Adrenal gland (tissue), 19 donors: Measurements from ENCODE around the gene GPR52. TPM values are rescaled to one million over a fixed set of nuclear protein-coding genes. Genes with fewer than 3 reads are reported as not detected.

Source experiments
- DNase-seq, 7 donors: peaks; one replicate each; pipeline ENCODE4 v3.0.0-alpha.2; 2019 to 2020
- H3K27ac ChIP-seq, 5 donors: fragments of 200-600 bp; sonication (generic) in 4 of 5; 1 replicate in 3 of 5; 2 replicates in 2 of 5; pipeline versions ENCODE4 v1.5.1 to v1.8.0; 2016 to 2020; ENCODE audit warnings: mild to moderate bottlenecking in 1 of 5
- H3K27me3 ChIP-seq: fragments of 200-600 bp; 2 replicates; pipeline ENCODE4 v1.8.0; 2021
- H3K36me3 ChIP-seq, 2 donors: fragments of 200-600 bp; replicated peaks in 1 of 2; 1 replicate in 1 of 2; 2 replicates in 1 of 2; pipeline versions ENCODE4 v1.5.1 to v1.8.0; 2018 to 2022
- H3K4me1 ChIP-seq, 2 donors: fragments of 200-600 bp; replicated peaks in 1 of 2; 1 replicate in 1 of 2; 2 replicates in 1 of 2; pipeline versions ENCODE4 v1.5.1 to v1.8.0; 2018 to 2021
- H3K4me3 ChIP-seq, 4 donors: fragments of 200-600 bp; sonication (generic) in 3 of 4; one replicate each; pipeline ENCODE4 v1.5.1; 2016 to 2018
- H3K9me3 ChIP-seq, 3 donors: fragments of 200-600 bp; sonication (generic) in 1 of 3; replicated peaks in 1 of 3; 1 replicate in 2 of 3; 2 replicates in 1 of 3; pipeline versions ENCODE4 v1.5.1 to v1.8.0; 2016 to 2021
- POLR2A ChIP-seq, 2 donors: fragments of 450-650 bp; IDR thresholded peaks; one replicate each; pipeline ENCODE4 v1.6.1; 2017; ENCODE audit warnings: antibody characterized with exemption in 2 of 2, mild to moderate bottlenecking in 2 of 2, moderate library complexity in 1 of 2
- WGBS, 4 donors: extraction: QIAGEN DNeasy Blood & Tissue Kit in 2 of 4; methylation state at CpG; one replicate each; pipeline versions ENCODE4 v1.1.5 to v1.1.7; 2013 to 2017; 5-methylcytosine and 5-hydroxymethylcytosine counted together
- intact Hi-C, 2 donors: fragments of 100-400 bp; cut with DNase I; formaldehyde crosslinking; loops; one replicate each; pipeline versions ENCODE4 v1.14.1 to v1.15.0; 2022 to 2023
- long read RNA-seq, 10 donors: library from polyadenylated mRNA in 3 of 10; unstranded in 2 of 10; stranded (forward) in 1 of 10; transcript quantifications; one replicate each; pipeline ENCODE4 v2.0.0 and lab custom pipeline, GENCODE V29; 2021 to 2026
- polyA plus RNA-seq, 3 donors: library from polyadenylated mRNA; stranded (reverse); fragments of 200-250 nt in 2 of 3; fragments of 350-450 nt in 1 of 3; fragmentation: Illumina TruSeq in 1 of 3; extraction: RNeasy Lipid Tissue Mini Kit (QIAGEN cat#74804) in 1 of 3; gene quantifications; one replicate each; pipeline ENCODE4 v1.2.3, GENCODE V29; 2013 to 2014
- total RNA-seq, 9 donors: library from RNA; depleted of rRNA in 4 of 9; stranded (reverse); fragments of >200 nt in 4 of 9; fragments of 120-200 nt in 1 of 9; fragmentation: NEBNext Ultra II Directional in 1 of 9; extraction: Animal tissue kit (Norgen Biotek cat#: 25700) in 1 of 9; gene quantifications; one replicate each; pipeline versions ENCODE4 v1.1.0 to v1.2.4, GENCODE V29; 2013 to 2023
- TF ChIP-seq, protein P1 (sequence below), 6 experiments: fragments of 450-650 bp in 4 of 6; fragments of 200-600 bp in 2 of 6; sonication (generic) in 1 of 6; IDR thresholded peaks; 1 replicate in 5 of 6; 2 replicates in 1 of 6; pipeline versions ENCODE4 v1.5.1 to v1.8.0; 2016 to 2021; ENCODE audit warnings: antibody characterized with exemption in 6 of 6, mild to moderate bottlenecking in 2 of 6, moderate library complexity in 1 of 6
- donor health status: healthy with polysubstance abuse.
- donor health status: Bipolar disorder and iron deficiency.
- donor health status: DM: yes; HTN: yes; CAD: no.
- donor health status: DM: no; HTN: no; CAD: no.
- donor health status: DM: no; HTN: no; CAD: no.
- donor health status: DM: yes; HTN: yes; CAD: no.

Gene GPR52, protein sequence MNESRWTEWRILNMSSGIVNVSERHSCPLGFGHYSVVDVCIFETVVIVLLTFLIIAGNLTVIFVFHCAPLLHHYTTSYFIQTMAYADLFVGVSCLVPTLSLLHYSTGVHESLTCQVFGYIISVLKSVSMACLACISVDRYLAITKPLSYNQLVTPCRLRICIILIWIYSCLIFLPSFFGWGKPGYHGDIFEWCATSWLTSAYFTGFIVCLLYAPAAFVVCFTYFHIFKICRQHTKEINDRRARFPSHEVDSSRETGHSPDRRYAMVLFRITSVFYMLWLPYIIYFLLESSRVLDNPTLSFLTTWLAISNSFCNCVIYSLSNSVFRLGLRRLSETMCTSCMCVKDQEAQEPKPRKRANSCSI
- total RNA-seq = 1 to 10 TPM in 3 of 9 donors, under 1 TPM in 4, not detected in 2; 0.42 to 2.8 (median 0.80) TPM
- under 1 TPM in 1 of 3 donors, not detected in 2; 0.24 TPM for polyA plus RNA-seq
- long read RNA-seq, donor 1 = 0 reads
- long read RNA-seq, donor 2 = 0 reads
- long read RNA-seq, donor 3 = 0 reads
- long read RNA-seq, donor 4 = 0 reads
- long read RNA-seq, donor 5 = 0 reads
- long read RNA-seq, donor 6 = 0 reads
- long read RNA-seq, donor 7 = 0 reads
- long read RNA-seq, donor 8 = 0 reads
- long read RNA-seq, donor 9 = 0 reads
- long read RNA-seq, donor 10 = 0 reads

DNA sequence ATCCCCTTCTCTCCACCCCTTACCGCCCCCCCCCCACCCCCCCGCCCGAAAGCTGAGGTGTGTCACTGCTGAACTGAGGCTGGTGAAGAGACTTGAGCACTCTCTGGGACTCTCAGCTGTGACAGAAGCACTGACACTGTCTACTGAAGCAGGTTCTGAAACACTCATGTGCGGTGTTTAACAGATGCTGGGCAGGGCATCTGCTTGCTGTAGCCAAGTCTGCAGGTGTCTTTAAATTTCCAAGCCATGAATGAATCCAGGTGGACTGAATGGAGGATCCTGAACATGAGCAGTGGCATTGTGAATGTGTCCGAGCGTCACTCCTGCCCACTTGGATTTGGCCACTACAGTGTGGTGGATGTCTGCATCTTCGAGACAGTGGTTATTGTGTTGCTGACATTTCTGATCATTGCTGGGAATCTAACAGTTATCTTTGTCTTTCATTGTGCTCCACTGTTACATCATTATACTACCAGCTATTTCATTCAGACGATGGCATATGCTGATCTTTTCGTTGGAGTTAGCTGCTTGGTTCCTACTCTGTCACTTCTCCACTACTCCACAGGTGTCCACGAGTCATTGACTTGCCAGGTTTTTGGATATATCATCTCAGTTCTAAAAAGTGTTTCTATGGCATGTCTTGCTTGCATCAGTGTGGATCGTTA, at the start of gene GPR52:
TSS of gene GPR52 (plus strand) at position 99 of the 665 bp plus-strand sequence. CDS start at position 247, 148 bp downstream.
- intact Hi-C loops = no loop called here
- WGBS, 4 donors = 86 to 93% (median 89%) methylated on average over 11 of the region's 11 CpGs
- no peak within 1 kb of the TSS for H3K4me3 ChIP-seq
- no peaks in the 10 kb centered on the region for H3K36me3 ChIP-seq
- no peak for DNase-seq
- H3K9me3 ChIP-seq = no peaks in the 10 kb centered on the region
- H3K27ac ChIP-seq = peak within 1 kb of the TSS in 1 of 5 donors; percentile 27
- no peak for TF ChIP-seq POLR2A (IDR thresholded peaks at IDR 0.05)
- TF ChIP-seq, protein P1, sequence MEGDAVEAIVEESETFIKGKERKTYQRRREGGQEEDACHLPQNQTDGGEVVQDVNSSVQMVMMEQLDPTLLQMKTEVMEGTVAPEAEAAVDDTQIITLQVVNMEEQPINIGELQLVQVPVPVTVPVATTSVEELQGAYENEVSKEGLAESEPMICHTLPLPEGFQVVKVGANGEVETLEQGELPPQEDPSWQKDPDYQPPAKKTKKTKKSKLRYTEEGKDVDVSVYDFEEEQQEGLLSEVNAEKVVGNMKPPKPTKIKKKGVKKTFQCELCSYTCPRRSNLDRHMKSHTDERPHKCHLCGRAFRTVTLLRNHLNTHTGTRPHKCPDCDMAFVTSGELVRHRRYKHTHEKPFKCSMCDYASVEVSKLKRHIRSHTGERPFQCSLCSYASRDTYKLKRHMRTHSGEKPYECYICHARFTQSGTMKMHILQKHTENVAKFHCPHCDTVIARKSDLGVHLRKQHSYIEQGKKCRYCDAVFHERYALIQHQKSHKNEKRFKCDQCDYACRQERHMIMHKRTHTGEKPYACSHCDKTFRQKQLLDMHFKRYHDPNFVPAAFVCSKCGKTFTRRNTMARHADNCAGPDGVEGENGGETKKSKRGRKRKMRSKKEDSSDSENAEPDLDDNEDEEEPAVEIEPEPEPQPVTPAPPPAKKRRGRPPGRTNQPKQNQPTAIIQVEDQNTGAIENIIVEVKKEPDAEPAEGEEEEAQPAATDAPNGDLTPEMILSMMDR (IDR thresholded peaks at IDR 0.05) = no peak
- no peaks in the 10 kb centered on the region for H3K27me3 ChIP-seq
- H3K4me1 ChIP-seq = peaks cover 0 to 8% of the 10 kb centered on the region in 2 donors

DNA sequence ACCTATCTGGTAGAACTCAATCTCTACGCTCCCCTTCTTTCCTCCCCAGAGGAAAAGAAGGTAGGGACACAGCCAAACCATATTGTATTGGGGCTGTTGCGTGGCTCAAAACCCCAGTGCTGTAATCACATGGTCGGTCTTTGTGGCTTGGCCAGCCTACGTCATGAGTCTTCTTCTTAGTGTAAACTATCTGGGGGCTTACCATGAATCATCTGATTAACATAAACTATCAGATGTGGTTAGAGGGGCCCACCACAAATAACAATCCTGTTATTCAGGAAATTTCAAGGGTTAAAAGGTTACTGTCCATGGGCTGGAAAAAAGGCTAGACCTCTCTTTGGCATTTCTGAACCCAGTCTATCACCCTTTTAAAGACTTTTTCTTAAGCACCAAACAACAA, 49.5 kb upstream of the GPR52 start:
- Histone ChIP-seq H3K27ac (no peak overlapping the region), H3K36me3 (no peaks in the 10 kb centered on the region), H3K9me3 (no peaks in the 10 kb centered on the region), H3K4me3 (no peak overlapping the region), H3K4me1 (no peaks in the 10 kb centered on the region), H3K27me3 (no peaks in the 10 kb centered on the region)
- intact Hi-C loops = no loop called here
- TF ChIP-seq POLR2A (IDR thresholded peaks at IDR 0.05) = no peak
- TF ChIP-seq, protein P1 (IDR thresholded peaks at IDR 0.05) = no peak
- WGBS, 4 donors = 92 to 95% (median 93%) methylated on average over 4 of the region's 4 CpGs
- DNase-seq = no peak

DNA sequence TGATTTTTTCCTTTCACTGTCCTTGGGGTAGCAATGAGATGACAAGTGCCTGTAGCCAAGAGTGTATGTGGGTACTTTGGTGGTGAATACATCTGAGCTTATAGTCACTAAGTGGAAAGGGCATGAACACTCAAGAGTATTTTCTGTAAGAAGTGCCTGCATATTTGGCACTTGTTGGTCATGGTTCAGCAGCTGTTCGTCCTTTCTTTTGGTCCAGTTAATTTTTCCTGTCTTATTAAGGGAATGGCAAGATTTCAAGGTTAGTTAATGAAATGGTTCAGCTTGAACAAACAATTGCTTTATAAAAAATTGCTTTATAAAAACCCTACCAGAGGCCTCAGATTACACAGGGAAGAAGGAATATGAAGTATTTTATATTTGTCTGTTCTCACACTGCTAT, 48.6 kb upstream of the GPR52 start:
- TF ChIP-seq POLR2A (IDR thresholded peaks at IDR 0.05) = no peak
- TF ChIP-seq, protein P1 (IDR thresholded peaks at IDR 0.05) = no peak
- WGBS, 4 donors = 33 to 50% (median 42%) methylated on average over 1 of the region's 1 CpG
- intact Hi-C loops = no loop called here
- Histone ChIP-seq H3K9me3 (no peaks in the 10 kb centered on the region), H3K27ac (no peak overlapping the region), H3K4me3 (no peak overlapping the region), H3K4me1 (no peaks in the 10 kb centered on the region), H3K36me3 (no peaks in the 10 kb centered on the region), H3K27me3 (no peaks in the 10 kb centered on the region)
- no peak for DNase-seq

DNA sequence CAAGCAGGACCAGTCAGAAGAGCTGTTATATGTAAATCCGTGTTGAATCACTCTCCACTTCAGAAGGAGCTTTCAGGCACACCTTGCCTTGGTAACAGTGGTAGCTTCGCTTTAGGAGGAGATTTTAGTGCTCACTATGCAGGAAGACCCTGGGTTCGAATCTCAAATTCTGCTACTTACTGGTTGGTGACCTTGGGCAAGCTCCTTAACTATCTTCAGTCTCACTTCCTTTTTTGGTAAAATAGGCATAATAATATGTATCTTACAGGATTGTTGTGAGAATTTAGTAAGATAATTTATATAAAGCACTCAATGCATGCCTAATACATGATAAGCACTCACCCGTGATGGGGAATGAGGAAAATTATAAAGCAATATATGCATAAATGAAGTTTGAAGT, 46.7 kb upstream of the GPR52 start:
- Histone ChIP-seq H3K27ac (no peak overlapping the region), H3K4me3 (no peak overlapping the region), H3K27me3 (no peaks in the 10 kb centered on the region), H3K36me3 (no peaks in the 10 kb centered on the region), H3K9me3 (no peaks in the 10 kb centered on the region), H3K4me1 (no peaks in the 10 kb centered on the region)
- TF ChIP-seq POLR2A (IDR thresholded peaks at IDR 0.05) = no peak
- TF ChIP-seq, protein P1 (IDR thresholded peaks at IDR 0.05) = no peak
- 92 to 97% (median 95%) methylated on average over 4 of the region's 4 CpGs for WGBS, 4 donors
- no peak for DNase-seq
- intact Hi-C loops = no loop called here
